HG02970 (cell line): ENCODE data around the gene WBP2.
A peak's percentile ranks its signal among the peaks of the same experiment; 100 is the strongest.
"Not testable (repeated sequence)": the region's sequence is repeated elsewhere in the genome, so short reads cannot be mapped to it uniquely, and the experiment has no call there.

Experiments used
- ATAC-seq: cut with Tn5 transposase; IDR thresholded peaks from one replicate; pipeline ENCODE4 v1.9.1; 2021; ENCODE audit warnings: mild to moderate bottlenecking, moderate library complexity, moderate number of reproducible peaks; ENCODE audit not compliant: unreplicated experiment, low FRiP score

Gene WBP2

DNA sequence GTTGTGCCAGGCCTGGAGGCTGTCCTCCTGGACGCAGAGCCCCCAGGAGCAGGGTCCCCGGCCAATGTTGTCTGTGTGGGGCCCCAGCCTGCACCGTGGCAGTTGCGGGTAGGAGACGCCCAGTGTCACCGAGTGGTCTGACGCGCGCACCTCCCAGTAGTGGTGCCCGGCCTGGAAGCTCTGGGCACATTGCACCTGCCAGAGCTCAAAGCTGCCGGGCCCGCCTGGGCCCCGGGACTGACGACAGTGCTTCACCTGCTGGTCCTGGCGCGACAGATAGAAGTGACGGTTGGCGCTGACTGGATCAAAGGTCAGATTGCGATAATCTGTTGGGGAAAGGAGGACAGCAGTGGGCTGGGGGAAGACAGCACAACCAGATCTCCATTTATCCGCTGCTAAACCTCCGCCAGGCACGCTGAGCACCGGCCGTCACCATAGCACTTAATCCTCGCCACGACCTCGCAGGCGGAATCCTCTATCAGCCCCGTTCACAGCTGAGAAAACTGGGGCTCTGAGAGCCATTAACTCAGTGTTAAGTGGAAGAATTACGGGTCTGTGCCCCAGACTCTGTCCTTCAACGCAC is 36.0 kb upstream of the WBP2 start:
- ATAC-seq = no peak

DNA sequence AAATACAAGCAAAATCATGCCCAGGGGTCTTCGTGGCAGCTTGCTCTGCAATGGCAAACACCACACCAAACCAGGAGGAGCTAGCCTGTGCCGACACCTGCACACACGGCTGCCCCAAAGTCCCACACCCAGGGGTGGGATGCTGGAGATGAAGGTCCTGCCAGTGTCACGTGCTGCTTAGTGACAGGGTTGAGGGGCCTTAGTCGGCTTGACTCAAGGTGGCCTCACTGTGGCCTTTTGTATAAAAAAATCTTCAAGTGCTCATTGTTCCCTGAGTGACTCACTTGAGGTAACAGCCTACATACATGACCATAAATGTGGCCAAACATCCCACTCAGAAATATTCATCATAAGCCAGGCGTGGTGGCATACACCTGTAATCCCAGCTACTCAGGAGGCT is 34.3 kb upstream of the WBP2 start:
- no peak for ATAC-seq

GRCh38 chr17:75888484-75888883 is 33.3 kb upstream of the WBP2 start:
- no peak for ATAC-seq

- not testable (repeated sequence) for ATAC-seq
Measured at GRCh38 chr17:75885860-75886259, 30.7 kb upstream of the WBP2 start.

GRCh38 chr17:75885431-75885830 is 30.3 kb upstream of the WBP2 start:
- ATAC-seq = no peak

GRCh38 chr17:75881678-75882454 is 26.7 kb upstream of the WBP2 start:
- ATAC-seq = no peak

- no peak for ATAC-seq
Measured at GRCh38 chr17:75880266-75880665, 25.1 kb upstream of the WBP2 start.

DNA sequence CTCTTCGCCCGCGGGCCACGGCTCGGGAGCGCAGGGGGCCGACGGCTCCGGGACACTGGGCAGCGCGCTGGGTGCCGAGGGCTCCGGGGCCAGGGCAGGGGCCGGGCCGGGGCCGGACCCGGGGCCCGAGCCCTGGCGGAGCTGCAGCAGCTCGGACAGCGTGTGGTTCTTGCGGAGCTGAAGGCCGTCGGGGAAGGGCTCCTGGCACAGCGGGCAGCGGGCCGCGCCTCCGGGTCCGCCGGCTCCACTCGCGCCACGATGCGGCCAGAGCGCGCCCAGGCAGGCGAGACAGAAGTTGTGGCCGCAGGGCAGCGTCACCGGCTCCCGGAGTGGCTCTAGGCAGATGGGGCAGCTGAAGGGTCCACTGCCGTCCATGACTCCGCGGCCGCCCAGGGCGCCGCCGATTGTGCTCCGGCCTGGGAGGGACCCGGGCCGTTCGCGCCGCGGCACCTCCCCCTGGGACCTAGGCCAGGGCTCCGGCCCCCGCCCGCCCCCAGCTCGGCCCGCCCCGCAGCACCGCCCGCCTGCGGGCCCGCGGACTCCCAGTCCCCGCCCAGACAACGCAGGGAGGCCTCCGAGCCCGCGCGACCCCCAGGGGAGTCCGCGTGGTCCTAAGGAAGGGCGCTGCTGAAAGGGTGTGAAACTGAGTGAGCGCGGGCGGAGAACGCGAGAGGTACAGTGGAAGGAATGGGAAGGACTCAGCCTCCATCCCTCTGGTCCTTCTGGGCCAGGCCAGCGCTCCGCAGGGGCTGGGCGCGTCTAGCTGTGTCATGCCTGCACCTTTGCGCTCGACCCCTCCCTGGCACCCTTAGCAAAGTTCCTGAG is 23.3 kb upstream of the WBP2 start, which contains the start of gene TRIM47:
Gene TRIM47 (minus strand): TSS at position 408 of the 825 bp plus-strand sequence. CDS start 33 bp downstream, at position 375.
- ATAC-seq = peak; percentile 20

DNA sequence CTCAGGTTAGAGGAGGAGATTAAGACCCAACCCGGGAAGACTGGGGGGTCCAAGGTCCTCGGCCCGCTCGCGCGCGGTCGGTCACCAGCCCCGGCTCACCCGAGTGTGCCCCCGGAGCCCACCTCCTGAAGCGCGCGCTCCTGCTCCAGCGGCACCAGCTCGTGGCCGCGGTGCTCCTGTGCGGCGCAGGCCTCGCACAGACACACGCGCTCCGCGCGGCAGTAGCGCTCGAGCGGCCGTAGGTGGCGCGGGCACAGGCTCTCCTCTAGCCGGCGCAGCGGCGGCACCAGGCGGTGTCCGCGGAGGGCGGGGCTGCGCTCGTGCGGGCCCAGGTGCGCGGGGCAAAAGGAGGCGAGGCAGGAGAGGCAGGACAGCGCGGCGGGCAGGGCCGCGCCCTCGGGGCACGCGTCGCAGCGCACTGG is 22.6 kb upstream of the WBP2 start:
- peak; percentile 44 for ATAC-seq

DNA sequence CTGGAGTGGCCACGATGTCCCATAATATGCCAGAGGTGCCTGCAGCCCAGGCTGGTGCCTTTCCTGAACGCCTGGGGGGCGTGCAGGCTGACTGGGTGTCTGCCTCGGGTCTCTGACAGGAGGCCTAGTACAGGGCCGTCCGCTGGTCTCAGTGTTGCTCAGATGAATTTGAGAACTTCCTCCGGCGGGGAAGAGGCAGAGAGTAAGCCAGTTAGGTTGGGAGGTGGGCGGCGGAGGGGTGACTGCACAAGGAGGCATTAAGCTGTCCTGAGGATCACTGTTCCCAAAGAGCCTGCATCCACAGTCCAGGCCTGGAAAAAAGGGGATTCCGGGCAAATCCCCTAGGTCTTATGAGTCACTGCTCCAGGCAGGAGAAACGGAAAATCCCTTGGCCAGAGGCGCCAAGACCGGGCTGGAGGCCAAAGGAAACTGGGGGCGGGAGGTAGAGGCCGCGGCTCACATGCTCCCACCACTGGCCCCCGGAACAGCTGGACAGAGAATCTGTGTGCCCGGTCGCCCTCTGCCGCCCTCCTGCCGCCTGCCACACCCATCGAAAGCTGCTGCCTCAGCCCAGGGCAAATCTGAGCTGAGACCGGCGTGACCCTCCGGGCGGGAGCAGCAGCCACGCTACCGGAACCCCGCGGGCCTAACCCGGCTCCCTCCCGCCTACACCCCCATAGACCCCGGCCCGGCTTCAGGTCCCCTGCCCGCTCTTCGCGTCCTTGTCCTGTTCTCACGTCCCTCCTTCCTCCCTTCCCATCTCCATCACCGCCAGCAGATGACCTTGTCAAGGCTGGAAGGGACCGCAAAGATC is 22.0 kb upstream of the WBP2 start:
- ATAC-seq = no peak

DNA sequence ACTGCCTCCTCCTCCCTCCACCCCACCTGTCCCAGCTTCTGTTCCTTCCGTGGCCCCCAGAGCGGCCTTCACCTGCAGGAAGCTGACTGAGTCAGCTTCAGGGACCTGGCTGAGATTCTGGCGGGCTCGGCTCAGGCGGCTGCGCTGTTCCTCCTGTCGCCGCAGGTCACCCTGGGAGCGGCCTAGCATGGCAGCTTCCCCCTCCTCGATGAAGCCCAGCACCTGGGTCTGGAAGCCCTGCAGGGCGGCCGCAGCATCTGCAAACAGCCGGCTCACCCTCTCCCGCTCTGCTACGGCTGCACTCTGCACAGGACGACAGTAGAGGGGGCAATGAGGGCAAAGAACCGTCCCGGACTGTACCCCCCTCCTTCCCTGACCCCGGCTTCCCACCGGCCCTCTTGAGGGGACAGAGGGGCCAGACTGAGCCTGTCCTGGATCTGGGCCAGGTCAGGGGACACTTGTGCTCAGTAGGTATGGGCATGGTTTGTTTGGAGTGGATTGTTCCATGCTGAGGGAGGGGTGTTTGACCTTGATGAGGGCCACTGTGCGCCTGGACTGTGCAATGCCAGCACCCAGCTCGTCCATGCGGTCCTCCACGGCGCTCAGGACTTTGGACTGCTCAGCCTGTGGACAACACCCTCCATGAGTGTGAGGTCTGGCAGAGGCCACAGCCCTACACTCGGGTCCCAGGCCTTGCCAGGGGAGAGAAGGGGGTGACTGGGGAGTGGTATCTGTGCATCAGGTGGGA is 21.2 kb upstream of the WBP2 start:
- peak; percentile 31 for ATAC-seq

- ATAC-seq = no peak
Measured at GRCh38 chr17:75875940-75876189, 20.7 kb upstream of the WBP2 start.

DNA sequence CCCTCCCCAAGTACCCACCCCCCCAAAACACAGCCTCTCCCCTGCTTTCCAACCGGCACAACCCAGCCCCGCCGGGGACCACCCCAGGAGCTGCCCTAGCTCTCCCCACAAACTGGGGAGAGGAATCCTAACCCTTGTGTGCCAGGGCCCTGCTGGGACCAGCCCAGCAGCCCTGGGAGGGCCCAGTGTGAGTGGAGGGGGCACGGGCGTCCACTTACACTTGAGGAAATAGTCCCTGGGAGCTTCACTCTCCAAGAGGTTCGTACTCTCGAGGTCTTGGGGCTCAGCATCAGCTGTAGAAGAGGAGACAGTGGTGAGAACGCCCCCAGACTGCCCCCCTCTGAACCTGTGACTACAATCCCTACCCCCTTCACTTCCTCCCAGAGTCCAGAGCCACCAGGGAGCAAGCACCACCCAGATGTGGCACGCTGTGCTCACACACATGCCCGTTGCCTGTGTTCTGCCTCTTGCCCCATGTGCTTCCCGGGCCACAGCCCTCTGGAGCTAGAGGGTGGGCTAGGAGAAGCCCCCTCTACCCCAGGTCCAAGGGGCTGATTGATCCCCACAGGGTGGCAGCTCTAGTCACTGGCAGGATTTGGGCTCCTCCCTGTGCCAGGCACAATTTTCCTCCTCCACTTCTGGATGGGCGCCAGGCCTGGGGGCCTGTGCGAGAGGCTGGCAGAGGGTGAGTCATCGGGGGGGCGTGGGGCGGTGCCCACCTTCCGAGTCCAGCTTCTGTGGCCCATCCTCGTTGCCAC is 20.2 kb upstream of the WBP2 start:
- no peak for ATAC-seq

DNA sequence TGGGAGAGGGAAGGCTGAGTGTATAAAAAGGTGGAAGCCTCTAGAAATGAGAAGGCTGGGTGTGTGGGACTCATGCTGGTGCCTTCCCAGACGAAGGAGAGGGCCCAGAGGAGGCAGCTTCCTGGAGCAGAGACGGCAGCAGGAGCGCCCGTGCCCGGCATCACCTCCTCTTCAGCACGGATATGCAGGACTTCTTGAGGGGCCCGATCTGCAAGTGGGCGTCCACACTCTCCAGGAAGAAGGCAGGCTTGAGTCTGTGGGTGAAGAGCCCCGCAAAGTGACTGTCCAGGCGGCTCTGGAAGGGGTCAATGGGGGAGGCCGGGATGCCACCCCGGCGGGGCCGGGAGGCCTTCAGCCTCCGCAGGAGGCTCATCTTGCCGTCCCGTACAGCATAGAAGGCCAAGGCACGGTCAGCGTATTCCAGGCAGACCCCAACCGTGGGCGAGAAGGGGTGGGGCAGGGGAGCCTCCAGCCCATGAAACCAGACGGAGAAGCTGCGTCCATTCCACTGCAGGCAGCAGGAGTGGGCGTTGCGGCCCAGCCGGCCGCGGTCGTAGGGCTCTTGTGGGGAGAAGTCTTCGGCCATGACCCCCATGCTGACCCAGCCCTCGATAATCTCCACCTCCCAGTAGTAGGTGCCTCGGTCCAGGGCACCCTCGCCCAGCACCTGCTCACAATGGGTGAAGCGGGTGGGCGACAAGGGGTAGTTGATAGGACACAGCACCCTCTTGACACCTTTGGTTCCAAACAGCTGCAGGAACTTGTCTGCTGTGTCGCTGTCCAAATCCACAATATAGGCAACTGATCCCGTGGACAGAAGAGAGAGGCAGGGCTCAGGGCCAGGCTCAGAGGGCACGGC is 19.4 kb upstream of the WBP2 start:
- ATAC-seq = no peak

DNA sequence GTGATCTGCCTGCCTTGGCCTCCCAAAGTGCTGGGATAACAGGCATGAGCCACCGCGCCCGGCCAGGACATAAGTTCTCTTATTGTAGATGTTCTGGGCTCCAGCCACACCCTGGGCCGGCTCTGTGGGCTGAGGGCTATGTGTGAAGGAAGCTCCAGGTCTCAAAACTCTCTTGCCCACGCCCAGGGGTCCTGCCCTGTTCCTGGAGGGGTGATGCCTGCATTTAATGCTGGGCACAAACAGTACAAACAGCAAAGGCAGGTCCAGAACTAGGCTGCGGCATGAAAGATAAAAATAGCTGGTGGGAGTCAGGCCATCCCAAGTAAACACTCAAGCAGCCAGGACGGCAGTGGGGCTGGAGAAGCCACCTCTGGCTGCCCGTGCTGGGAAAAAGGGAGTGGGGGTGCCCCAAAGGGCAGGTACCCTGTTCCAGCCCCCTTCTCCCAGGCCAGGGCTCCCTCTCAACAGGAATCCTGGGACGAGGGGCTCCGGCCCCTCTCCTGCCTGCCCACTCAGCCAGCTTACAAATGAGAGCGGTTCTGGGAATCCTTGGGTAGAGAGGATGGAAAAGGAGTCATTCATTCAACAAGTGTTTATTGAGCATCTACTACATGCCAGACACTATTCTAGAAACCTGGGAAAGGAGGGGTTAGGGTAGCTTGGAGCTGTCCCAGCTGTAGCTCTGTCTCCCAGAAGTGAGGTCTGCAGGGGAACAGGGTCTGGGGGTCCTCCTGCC is 18.6 kb upstream of the WBP2 start:
- no peak for ATAC-seq

DNA sequence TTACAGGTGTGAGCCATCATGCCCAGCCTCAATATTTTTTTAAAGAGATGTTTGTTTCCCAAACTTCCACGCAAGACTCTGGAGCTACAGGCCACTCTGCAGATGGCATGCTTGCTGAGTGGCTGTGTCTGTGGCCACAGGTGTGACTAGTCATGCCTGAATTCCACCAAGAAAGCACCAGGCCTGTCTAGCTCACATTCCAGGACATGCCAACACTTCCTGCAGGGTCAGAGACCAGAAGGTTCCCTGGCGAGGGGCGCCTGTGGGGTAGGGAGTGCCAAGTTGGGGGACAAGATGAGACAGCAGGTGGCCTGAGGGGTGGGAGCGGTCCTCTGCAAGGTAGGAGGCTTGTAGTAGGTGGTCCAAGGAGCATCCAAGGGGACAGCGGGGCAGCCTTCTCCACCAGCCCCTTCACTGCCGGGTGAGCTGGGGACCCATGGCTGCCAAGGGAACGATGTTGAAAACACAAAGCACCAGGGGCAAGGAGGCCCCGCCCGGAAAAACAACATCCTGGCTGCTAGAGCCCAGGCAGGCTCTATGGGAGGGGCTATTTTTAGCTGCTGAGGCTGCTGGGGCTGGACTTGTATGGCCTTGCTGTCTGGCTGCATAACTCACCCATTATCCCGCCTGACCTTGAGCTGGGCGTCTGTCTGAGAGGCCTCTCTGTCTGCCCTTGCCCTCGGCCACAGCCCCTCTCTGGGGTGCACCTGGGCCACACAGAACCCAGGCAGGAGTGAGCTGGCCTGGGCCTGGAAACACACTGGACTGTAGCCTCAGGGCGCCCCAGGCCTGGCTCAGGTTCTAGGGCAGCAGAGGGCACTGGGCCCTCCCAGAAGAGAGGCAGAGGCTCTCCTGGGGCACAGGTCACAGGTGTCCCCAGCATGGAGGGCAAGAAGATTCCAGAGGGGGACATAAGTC is 17.6 kb upstream of the WBP2 start:
- no peak for ATAC-seq

DNA sequence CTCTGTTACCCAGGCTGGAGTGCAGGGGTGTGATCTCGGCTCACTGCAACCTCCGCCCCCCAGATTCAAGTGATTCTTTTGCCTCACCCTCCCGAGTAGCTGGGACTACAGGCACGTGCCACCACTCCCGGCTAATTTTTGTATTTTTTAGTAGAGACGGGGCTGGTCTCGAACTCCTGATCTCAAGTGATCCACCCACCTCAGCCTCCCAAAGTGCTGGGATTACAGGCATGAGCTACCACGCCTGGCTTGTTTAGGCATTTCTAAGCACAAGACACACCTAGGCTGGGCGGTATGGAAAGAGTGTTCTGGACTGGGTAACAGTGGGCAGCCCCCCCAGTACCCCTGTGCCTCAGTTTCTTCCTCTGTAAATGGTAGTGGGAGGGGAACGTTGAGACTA is 15.1 kb upstream of the WBP2 start:
- not testable (repeated sequence) for ATAC-seq
